Ovary (tissue), 3 donors: Measurements from ENCODE around the gene TNFRSF25.

Experiments
- CTCF ChIP-seq, 3 donors: fragments of 450-650 bp in 2 of 3; fragments of 200-600 bp in 1 of 3; IDR thresholded peaks; one replicate each; pipeline versions ENCODE4 v1.5.1 to v1.8.0; 2016 to 2022; ENCODE audit warnings: antibody characterized with exemption in 3 of 3, mild to moderate bottlenecking in 1 of 3
- POLR2A ChIP-seq: fragments of 450-650 bp; IDR thresholded peaks from one replicate; pipeline ENCODE4 v1.6.1; 2017; ENCODE audit warnings: antibody characterized with exemption, mild to moderate bottlenecking, moderate library complexity
- donor health status: DM: no; HTN: no; CAD: no.

GRCh38 chr1:6510493-6510892 lies 44.5 kb upstream of the TNFRSF25 start:
- TF ChIP-seq CTCF (IDR thresholded peaks at IDR 0.05): no peak
- no peak for TF ChIP-seq POLR2A
